ENCODE results near the gene NDUFA5.

GRCh38 chr7:123533929-123534382, 23.7 kb downstream of the NDUFA5 start:
- TF ChIP-seq POLR2A (IDR thresholded peaks at IDR 0.05), result no peak
- TF ChIP-seq CTCF (IDR thresholded peaks at IDR 0.05), result no peak

Data from testis (tissue), 2 donors.